Endometrial microvascular endothelial cells (primary cell): ENCODE results near the gene PHACTR2. TPM values are rescaled to one million over a fixed set of nuclear protein-coding genes. Genes with fewer than 3 reads are reported as not detected.
"Not testable (repeated sequence)": the region's sequence is repeated elsewhere in the genome, so short reads cannot be mapped to it uniquely, and the experiment has no call there.

Experiments used
- in situ Hi-C: cut with HindIII; loops from 2 replicates; pipeline ENCODE4 v1.10.0; 2017; ENCODE audit warnings: low sequenced_read_pairs, low pct_unique_long_range_greater_than_20kb; ENCODE audit errors: inconsistent ontology term
- total RNA-seq: library from RNA; depleted of rRNA; stranded (reverse); fragments of >200 nt; gene quantifications from one replicate; pipeline ENCODE4 v1.2.3, GENCODE V29; 2015; ENCODE audit errors: inconsistent ontology term

PHACTR2 gene
- total RNA-seq, 1 donor from 2014 or later, result 91.1 TPM

GRCh38 chr6:143784316-143784715, 106.6 kb downstream of the PHACTR2 start:
- in situ Hi-C loops, result no loop called here

GRCh38 chr6:143786371-143786770, 108.6 kb downstream of the PHACTR2 start:
- in situ Hi-C loops, result not testable (repeated sequence)

- in situ Hi-C loops, result no loop called here
Observed at GRCh38 chr6:143792402-143793279, 114.9 kb downstream of the PHACTR2 start.

GRCh38 chr6:143793280-143793619, 115.5 kb downstream of the PHACTR2 start:
- in situ Hi-C loops, result no loop called here

DNA sequence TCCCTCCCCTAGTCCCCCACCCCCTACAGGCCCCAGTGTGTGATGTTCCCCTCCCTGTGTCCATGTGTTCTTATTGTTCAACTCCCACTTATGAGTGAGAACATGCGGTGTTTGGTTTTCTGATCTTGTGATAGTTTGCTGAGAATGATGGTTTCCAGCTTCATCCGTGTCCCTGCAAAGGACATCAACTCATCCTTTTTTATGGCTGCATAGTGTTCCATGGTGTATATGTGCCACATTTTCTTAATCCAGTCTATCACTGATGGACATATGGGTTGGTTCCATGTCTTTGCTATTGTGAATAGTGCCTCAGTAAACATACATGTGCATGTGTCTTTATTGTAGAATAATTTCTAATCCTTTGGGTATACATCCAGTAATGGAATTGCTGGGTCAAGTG, 118.8 kb downstream of the PHACTR2 start:
- in situ Hi-C loops, result not testable (repeated sequence)

DNA sequence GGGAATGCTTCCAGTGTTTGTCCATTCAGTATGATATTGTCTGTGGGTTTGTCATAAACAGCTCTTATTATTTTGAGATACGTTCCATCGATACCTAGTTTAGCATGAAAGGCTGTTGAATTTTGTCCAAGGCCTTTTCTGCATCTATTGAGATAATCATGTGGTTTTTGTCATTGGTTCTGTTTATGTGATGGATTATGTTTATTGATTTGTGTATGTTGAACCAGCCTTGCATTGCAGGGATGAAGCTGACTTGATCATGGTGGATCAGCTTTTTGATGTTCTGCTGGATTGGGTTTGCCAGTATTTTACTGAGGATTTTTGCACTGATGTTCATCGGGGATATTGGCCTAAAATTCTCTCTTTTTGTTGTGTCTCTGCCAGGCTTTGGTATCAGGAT, 120.7 kb downstream of the PHACTR2 start:
- in situ Hi-C loops, result not testable (repeated sequence)

- in situ Hi-C loops, result no loop called here
Observed at GRCh38 chr6:143802833-143803565, 125.2 kb downstream of the PHACTR2 start.

DNA sequence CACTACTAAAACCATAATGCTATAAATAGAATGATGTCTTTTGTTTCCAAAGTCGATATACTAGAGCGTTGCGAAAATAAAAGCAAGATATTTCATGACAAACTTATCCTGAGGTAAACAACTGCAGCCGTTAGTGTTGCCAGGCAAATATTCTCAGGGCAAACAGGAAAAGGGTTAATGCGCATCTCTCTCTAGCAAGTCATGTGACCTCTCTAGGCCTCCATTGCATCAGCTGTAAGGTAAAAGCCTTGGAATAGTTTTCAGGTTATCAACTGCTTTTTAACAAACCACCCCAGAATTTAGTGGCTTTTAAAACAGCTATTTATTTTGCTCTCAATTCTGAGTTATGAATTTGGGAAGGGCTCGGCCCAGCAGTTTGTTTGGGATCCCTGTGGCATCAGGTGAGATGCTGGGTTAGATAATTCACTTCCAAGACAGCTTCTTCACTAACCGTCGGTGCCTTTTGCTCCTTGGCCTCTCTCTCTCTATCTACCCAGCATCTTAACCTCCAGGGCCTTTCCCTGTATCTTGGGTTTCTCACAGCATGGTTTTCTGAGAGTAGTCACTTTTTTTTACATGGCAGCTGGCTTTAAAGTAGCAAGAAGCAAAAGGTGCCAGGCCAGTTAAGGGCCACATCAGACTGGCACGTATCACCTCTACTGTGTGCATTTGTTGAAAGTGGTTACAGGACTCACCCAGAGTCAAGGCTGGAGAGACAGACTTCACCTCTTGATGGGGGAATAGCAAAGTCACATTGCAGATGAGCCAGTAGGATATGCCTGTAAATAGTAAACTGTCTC, 126.2 kb downstream of the PHACTR2 start:
- in situ Hi-C loops, result no loop called here

DNA sequence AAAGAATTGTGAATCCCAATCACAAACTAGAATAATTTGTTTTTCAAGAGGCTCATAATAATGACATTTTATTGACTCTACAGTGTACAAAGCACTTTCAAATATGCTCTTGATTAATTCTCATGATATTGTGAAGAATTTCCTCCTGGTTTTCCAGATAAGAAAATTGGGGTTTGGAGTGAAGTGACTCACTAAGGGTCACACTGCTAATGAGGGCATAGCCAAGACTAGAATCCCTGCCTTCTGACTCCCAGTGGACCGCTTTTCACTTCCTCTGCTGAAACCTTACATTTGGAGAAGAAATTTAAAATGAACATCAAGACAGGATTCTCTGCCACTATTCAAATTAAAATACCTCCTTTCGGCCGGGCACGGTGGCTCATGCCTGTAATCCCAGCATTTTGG, 127.1 kb downstream of the PHACTR2 start:
- in situ Hi-C loops, result no loop called here

DNA sequence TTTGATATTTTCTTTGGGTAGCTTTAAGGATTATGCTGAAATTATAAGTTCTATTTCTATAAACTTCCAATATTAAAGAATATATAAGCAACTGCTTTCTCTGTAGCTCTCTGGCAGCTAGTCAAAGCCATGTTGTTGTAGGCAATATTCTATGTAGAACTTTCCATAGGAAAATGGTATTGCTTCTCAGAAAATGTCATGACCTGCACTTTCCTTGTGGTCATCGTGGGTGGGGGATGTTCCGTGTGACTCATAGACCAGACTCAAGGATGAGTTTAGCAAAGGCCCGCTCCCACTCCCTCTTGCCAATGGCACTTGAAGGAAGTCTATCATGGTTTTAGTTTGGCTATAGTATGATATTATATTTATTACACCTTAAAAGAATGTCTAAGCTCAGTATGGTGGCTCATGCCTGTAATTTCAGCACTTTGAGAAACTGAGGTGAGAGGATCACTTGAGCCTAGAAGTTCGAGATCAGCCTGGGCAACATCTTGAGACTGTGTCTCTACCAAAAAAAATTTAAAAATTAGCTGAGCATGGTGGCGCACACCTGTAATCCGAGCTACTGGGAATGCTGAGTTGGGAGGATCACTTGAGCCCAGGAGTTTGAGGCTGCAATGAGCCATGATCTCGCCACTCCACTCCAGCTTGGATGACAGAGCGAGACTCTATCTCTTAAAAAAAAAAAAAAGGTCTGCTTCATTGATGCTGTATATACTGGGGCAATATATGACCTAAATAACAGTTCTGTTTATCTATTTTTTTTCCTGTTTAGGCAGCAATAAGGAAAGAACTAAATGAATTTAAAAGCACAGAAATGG, 128.7 kb downstream of the PHACTR2 start:
- in situ Hi-C loops, result no loop called here

DNA sequence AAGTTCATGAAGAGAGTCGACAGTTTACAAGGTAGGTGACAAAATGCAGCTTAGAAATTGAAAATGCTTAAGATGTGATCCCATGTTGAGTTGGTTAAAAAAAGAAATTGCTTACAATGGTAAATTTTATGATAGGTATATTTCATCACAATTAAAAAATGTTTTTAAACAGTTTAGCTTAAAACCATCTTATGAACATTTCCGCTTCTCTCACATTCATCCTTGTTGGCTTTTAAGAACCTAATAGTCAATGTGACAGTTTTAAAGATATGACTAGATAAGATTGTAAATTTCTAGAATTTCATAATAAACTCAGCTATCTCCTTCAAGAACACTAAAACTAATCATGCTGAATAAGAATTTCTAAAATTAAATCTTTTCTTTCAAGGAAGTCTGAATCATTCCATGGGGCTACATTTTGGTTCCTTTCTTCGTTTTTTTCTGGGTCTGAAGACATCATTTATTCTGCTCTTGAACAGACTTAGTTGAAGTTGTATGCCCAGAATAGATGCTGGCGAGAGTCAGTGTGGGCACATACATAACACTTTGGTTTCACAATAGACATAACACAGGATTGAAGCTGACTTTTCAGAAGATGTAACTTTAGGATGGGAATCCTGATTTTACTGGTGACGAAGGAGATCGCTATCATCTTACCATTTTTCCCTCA, 129.5 kb downstream of the PHACTR2 start:
- in situ Hi-C loops, result no loop called here

DNA sequence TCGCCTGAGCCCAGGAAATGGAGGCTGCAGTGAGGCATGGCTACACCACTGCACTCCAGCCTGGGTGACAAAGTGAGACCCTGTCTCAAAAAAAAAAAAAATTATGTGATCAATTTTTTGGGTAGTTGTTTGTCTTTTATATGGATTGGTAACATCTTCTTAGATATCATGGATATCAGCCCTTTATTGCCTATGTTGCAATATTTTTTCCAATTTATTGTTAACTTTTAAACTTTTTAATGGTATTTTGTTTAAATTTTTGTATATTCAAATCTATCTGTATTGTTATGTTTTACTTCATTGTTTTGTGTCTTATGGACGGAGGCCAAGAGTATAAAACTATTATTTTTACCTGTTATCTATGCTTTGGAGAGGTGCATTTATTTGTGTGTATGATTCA, 133.0 kb downstream of the PHACTR2 start:
- in situ Hi-C loops, result no loop called here

GRCh38 chr6:143811501-143812157, 133.9 kb downstream of the PHACTR2 start:
- in situ Hi-C loops, result no loop called here

DNA sequence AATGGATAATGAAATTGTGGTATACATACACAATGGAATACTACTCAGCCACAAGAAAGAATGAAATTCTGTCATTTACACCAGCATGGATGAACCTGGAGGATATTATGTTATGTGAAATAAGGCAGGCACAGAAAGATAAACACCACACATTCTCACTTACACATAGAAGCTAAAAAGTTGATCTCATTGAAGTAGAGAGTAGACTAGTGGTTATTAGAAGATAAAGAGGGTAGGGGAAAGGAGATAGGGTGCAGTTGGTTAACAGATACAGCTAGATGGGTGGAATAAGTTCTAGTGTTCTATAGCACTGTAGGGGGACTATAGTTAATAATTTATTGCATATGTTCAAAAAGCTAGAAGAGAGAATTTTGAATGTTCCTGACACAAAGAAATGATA, 139.9 kb downstream of the PHACTR2 start:
- in situ Hi-C loops, result no loop called here

- in situ Hi-C loops, result loop anchor here (5.0 kb wide), 1 partner anchor 64 kb away; no protein-coding TSS in a partner anchor
Observed at GRCh38 chr6:143821359-143821758, 143.6 kb downstream of the PHACTR2 start.

- in situ Hi-C loops, result loop anchor here (5.0 kb wide), 1 partner anchor 65 kb away; no protein-coding TSS in a partner anchor
Observed at GRCh38 chr6:143822584-143823024, 144.8 kb downstream of the PHACTR2 start.

DNA sequence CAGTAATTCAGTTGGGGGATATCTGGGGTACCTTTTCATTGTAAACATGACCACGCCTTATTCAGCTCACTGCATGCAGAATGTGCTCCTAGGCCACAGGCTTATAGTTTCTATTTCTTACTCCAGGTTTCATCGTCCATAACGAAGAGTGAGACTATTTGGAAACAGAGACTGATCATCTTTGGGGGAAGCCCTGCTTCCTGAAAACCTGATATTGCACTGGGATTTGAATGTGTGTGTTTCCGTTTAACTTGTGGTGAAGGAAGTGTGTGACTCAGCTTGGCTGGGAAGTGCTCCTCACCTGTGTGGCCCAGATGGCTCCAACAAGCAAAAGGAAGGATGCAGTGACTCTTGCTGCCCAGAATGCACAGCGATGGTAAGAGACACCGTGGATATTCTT, 145.8 kb downstream of the PHACTR2 start:
- in situ Hi-C loops, result loop anchor here (5.0 kb wide), 1 partner anchor 66 kb away; no protein-coding TSS in a partner anchor
